H1 (cell line): ENCODE measurements around the gene TP53I11. TPM values are rescaled to one million over a fixed set of nuclear protein-coding genes. Genes with fewer than 3 reads are reported as not detected.

Source experiments
- BACH1 ChIP-seq: IDR thresholded peaks from 2 replicates; pipeline ENCODE4 v1.6.1; 2012; ENCODE audit warnings: low read length, improper control_type of control experiment
- BCL11A ChIP-seq, 2 experiments: IDR thresholded peaks; one replicate each; pipeline ENCODE4 v1.6.1; 2011; ENCODE audit warnings: low read depth in 2 of 2, low read length in 2 of 2, mild to moderate bottlenecking in 2 of 2
- BRCA1 ChIP-seq: IDR thresholded peaks from 2 replicates; pipeline ENCODE4 v1.6.1; 2012; ENCODE audit warnings: low read depth, low read length, improper control_type of control experiment
- CBX8 ChIP-seq: fragments of 300-800, 300-1000 bp; sonication (generic); IDR thresholded peaks from 2 replicates; pipeline ENCODE4 v1.7.1; 2016; ENCODE audit warnings: low read depth, low read length, borderline replicate concordance
- CEBPB ChIP-seq: IDR thresholded peaks from 2 replicates; pipeline ENCODE4 v1.6.1; 2012; ENCODE audit warnings: low read depth, low read length
- CHD2 ChIP-seq: IDR thresholded peaks from 2 replicates; pipeline ENCODE4 v1.6.1; 2012; ENCODE audit warnings: low read length, improper control_type of control experiment
- CTBP2 ChIP-seq: IDR thresholded peaks from 2 replicates; pipeline ENCODE4 v1.7.0; 2011; ENCODE audit warnings: borderline replicate concordance, mild to moderate bottlenecking, moderate library complexity, mixed read lengths, low read length; ENCODE audit not compliant: insufficient read depth, insufficient read length
- EZH2 ChIP-seq: fragments of 200-600 bp; sonication (generic); IDR thresholded peaks from 2 replicates; pipeline ENCODE4 v1.7.1; 2012; ENCODE audit warnings: low read depth, mild to moderate bottlenecking, moderate library complexity, low read length, inconsistent platforms; ENCODE audit not compliant: severe bottlenecking
- FOSL1 ChIP-seq: IDR thresholded peaks from 2 replicates; pipeline ENCODE4 v1.6.1; 2011; ENCODE audit warnings: mild to moderate bottlenecking, low read depth, low read length, moderate library complexity; ENCODE audit not compliant: insufficient read depth
- HDAC2 ChIP-seq, 2 experiments: fragments of 300-600 bp in 1 of 2; sonication (generic) in 1 of 2; IDR thresholded peaks; 2 replicates each; pipeline ENCODE4 v1.6.1; 2011 to 2012; ENCODE audit warnings: low read depth in 2 of 2, low read length in 2 of 2, mild to moderate bottlenecking in 2 of 2, moderate library complexity in 2 of 2, borderline replicate concordance in 1 of 2, inconsistent platforms in 1 of 2
- NANOG ChIP-seq: IDR thresholded peaks from 2 replicates; pipeline ENCODE4 v1.6.1; 2011; ENCODE audit warnings: low read length, low read depth, mild to moderate bottlenecking, inconsistent platforms; ENCODE audit not compliant: insufficient read depth, poor library complexity, severe bottlenecking
- PHF8 ChIP-seq: fragments of 200-600 bp; sonication (generic); conservative IDR thresholded peaks from 2 replicates; pipeline ENCODE4 v1.7.1; 2012; ENCODE audit warnings: low read depth, mild to moderate bottlenecking, inconsistent platforms, low read length, moderate library complexity
- POLR2A ChIP-seq, 2 experiments: IDR thresholded peaks; 1 replicate in 1 of 2; 2 replicates in 1 of 2; pipeline ENCODE4 v1.6.1; 2011; ENCODE audit warnings: low read depth in 2 of 2, low read length in 2 of 2, mild to moderate bottlenecking in 2 of 2; ENCODE audit errors: control extremely low read depth in 1 of 2
- RBBP5 ChIP-seq: IDR thresholded peaks from 2 replicates; pipeline ENCODE4 v1.7.1; 2012; ENCODE audit warnings: low read depth, mild to moderate bottlenecking, inconsistent platforms, low read length, moderate library complexity, borderline replicate concordance
- RFX5 ChIP-seq: IDR thresholded peaks from 2 replicates; pipeline ENCODE4 v1.6.1; 2011; ENCODE audit warnings: low read depth, low read length, improper control_type of control experiment, borderline replicate concordance
- TAF7 ChIP-seq: optimal IDR thresholded peaks from 2 replicates; pipeline ENCODE3; 2011; ENCODE audit warnings: low read depth, mild to moderate bottlenecking, inconsistent platforms, low read length, moderate library complexity, borderline replicate concordance
- TBP ChIP-seq: IDR thresholded peaks from 2 replicates; pipeline ENCODE4 v1.6.1; 2011; ENCODE audit warnings: low read depth, low read length, improper control_type of control experiment
- YY1 ChIP-seq: IDR thresholded peaks from 2 replicates; pipeline ENCODE4 v1.6.1; 2011; ENCODE audit warnings: low read depth, mild to moderate bottlenecking, low read length
- polyA plus RNA-seq, 7 experiments: library from polyadenylated mRNA; depleted of rRNA in 3 of 7; stranded (reverse) in 5 of 7; unstranded in 2 of 7; fragments of >200 nt in 5 of 7; fragments of 200-250 nt in 2 of 7; gene quantifications; 1 replicate in 5 of 7; 2 replicates in 1 of 7; 4 replicates in 1 of 7; pipeline versions ENCODE4 v1.2.1 to v1.2.3, GENCODE V29; 2011 to 2013; ENCODE audit warnings: missing spikeins in 2 of 7, mixed read lengths in 2 of 7
- total RNA-seq: library from RNA; stranded (reverse); fragmentation: NEBNext Ultra II Directional; extraction: Animal tissue kit (Norgen Biotek cat#: 25700); gene quantifications from 2 replicates; pipeline ENCODE4 v1.2.1, GENCODE V29; 2021
- TF ChIP-seq, protein P1 (sequence below): IDR thresholded peaks from 2 replicates; pipeline ENCODE4 v1.6.1; 2012; ENCODE audit warnings: low read length, inconsistent platforms

TP53I11 gene
- total and polyA plus RNA-seq, 2 of the 8 experiments (the other 6 are each of a cell fraction or from before 2014, with no cell fraction given), result 34.0 to 46.3 TPM

DNA sequence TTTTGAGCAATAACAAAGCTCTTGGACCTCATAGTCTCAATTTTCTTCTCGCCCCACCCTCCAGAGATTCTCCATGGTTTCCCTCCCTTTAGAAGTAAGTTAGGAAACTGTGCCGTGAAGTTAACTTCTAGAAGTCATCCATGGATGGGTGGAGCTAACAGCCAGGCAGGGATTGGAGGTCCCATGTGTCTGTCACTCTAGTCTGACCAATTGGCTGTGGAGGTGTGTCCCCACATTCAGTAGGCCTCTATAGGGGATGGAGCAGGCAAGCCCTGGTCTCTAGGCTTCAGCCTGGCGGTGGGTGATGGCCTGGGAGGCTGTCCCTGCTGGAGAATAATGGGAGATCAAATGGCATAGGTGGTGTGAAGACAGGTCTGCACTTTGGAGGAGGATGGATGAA, 50.7 kb downstream of the TP53I11 start (continued):
- TF ChIP-seq NANOG (no peak), CTBP2 (no peak), CBX8 (no peak), TBP (0 out of 2 replicates have a peak, but pooled peaks have one; percentile 28), TAF7 (no peak), EZH2 (no peak), HDAC2 (IDR thresholded peaks at IDR 0.05; ENCODE audit: borderline replicate concordance in 1 of 2, low read depth in 2 of 2, low read length in 2 of 2) (no peak), POLR2A (IDR thresholded peaks at IDR 0.05; ENCODE audit: control extremely low read depth in 1 of 2, low read depth in 2 of 2, low read length in 2 of 2) (no peak), BCL11A (IDR thresholded peaks at IDR 0.05; ENCODE audit: low read depth in 2 of 2, low read length in 2 of 2) (no peak), RBBP5 (no peak), YY1 (no peak), CEBPB (no peak), BACH1 (no peak), FOSL1 (no peak), RFX5 (no peak), CHD2 (peak; percentile 90), PHF8 (no peak), BRCA1 (no peak)
- TF ChIP-seq, protein P1, sequence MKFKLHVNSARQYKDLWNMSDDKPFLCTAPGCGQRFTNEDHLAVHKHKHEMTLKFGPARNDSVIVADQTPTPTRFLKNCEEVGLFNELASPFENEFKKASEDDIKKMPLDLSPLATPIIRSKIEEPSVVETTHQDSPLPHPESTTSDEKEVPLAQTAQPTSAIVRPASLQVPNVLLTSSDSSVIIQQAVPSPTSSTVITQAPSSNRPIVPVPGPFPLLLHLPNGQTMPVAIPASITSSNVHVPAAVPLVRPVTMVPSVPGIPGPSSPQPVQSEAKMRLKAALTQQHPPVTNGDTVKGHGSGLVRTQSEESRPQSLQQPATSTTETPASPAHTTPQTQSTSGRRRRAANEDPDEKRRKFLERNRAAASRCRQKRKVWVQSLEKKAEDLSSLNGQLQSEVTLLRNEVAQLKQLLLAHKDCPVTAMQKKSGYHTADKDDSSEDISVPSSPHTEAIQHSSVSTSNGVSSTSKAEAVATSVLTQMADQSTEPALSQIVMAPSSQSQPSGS, result no peak
